ENCODE results near the gene SUCLG2. TPM values are rescaled to one million over a fixed set of nuclear protein-coding genes. Genes with fewer than 3 reads are reported as not detected.
A peak's percentile ranks its signal among the peaks of the same experiment; 100 is the strongest.
"Not testable (repeated sequence)": the region's sequence is repeated elsewhere in the genome, so short reads cannot be mapped to it uniquely, and the experiment has no call there.

Gene SUCLG2
- total RNA-seq, 1 donor from 2014 or later: 94.1 TPM

- intact Hi-C loops (cut with DNase I): no loop called here
- DNase-seq: no peak
- no peak for ATAC-seq (ENCODE audit: poor library complexity)
These were observed 73.9 kb downstream of the SUCLG2 start for GRCh38 chr3:67580430-67581000.

- ATAC-seq (ENCODE audit: poor library complexity): no peak
- intact Hi-C loops (cut with DNase I): no loop called here
- DNase-seq: no peak
These were observed 76.0 kb downstream of the SUCLG2 start for GRCh38 chr3:67578416-67578815.

GRCh38 chr3:67576441-67576840, 78.0 kb downstream of the SUCLG2 start:
- intact Hi-C loops (cut with DNase I): no loop called here
- no peak for DNase-seq

GRCh38 chr3:67569324-67569723, 85.1 kb downstream of the SUCLG2 start:
- no peak for ATAC-seq (ENCODE audit: poor library complexity)
- no peak for DNase-seq
- intact Hi-C loops (cut with DNase I): no loop called here

More at GRCh38 chr3:67576441-67576840, 78.0 kb downstream of the SUCLG2 start:
- ATAC-seq (ENCODE audit: poor library complexity): no peak

- no peak for DNase-seq
- no peak for ATAC-seq (ENCODE audit: poor library complexity)
- intact Hi-C loops (cut with DNase I): no loop called here
These were observed 86.5 kb downstream of the SUCLG2 start for GRCh38 chr3:67567893-67568292.

GRCh38 chr3:67564973-67565372, 89.4 kb downstream of the SUCLG2 start:
- ATAC-seq (ENCODE audit: poor library complexity) (no peak), DNase-seq (no peak)
- intact Hi-C loops (cut with DNase I): no loop called here

- ATAC-seq (ENCODE audit: poor library complexity) (no peak), DNase-seq (no peak)
- intact Hi-C loops (cut with DNase I): no loop called here
These were observed 90.4 kb downstream of the SUCLG2 start for GRCh38 chr3:67564008-67564407.

GRCh38 chr3:67561667-67562394, 92.6 kb downstream of the SUCLG2 start:
- intact Hi-C loops (cut with DNase I): no loop called here
- ATAC-seq (ENCODE audit: poor library complexity) (no peak), DNase-seq (no peak)

- ATAC-seq (ENCODE audit: poor library complexity): no peak
- intact Hi-C loops (cut with DNase I): no loop called here
- DNase-seq: no peak
These were observed 93.1 kb downstream of the SUCLG2 start for GRCh38 chr3:67561266-67561665.

GRCh38 chr3:67559029-67559605, 95.3 kb downstream of the SUCLG2 start:
- ATAC-seq (ENCODE audit: poor library complexity) (no peak), DNase-seq (no peak)
- intact Hi-C loops (cut with DNase I): no loop called here

- DNase-seq (no peak), ATAC-seq (ENCODE audit: poor library complexity) (peak; percentile 12)
- intact Hi-C loops (cut with DNase I): no loop called here
These were observed 96.0 kb downstream of the SUCLG2 start for GRCh38 chr3:67558426-67558825.

GRCh38 chr3:67557848-67558355, 96.5 kb downstream of the SUCLG2 start:
- no peak for DNase-seq
- ATAC-seq (ENCODE audit: poor library complexity): no peak
- intact Hi-C loops (cut with DNase I): no loop called here

- ATAC-seq (ENCODE audit: poor library complexity): no peak
These were observed 102.9 kb downstream of the SUCLG2 start for GRCh38 chr3:67551361-67552016.

GRCh38 chr3:67550541-67550940, 103.9 kb downstream of the SUCLG2 start:
- ATAC-seq (ENCODE audit: poor library complexity): no peak

More at GRCh38 chr3:67551361-67552016, 102.9 kb downstream of the SUCLG2 start:
- no peak for DNase-seq
- intact Hi-C loops (cut with DNase I): no loop called here

GRCh38 chr3:67542502-67543250, 111.7 kb downstream of the SUCLG2 start:
- ATAC-seq (ENCODE audit: poor library complexity); DNase-seq; intact Hi-C loops (cut with DNase I): not testable (repeated sequence)

More at GRCh38 chr3:67550541-67550940, 103.9 kb downstream of the SUCLG2 start:
- intact Hi-C loops (cut with DNase I): no loop called here
- no peak for DNase-seq

GRCh38 chr3:67540198-67540894, 114.1 kb downstream of the SUCLG2 start:
- intact Hi-C loops (cut with DNase I): no loop called here
- DNase-seq: no peak
- ATAC-seq (ENCODE audit: poor library complexity): no peak

GRCh38 chr3:67537203-67537602, 117.2 kb downstream of the SUCLG2 start:
- intact Hi-C loops (cut with DNase I); ATAC-seq (ENCODE audit: poor library complexity); DNase-seq: not testable (repeated sequence)

- intact Hi-C loops (cut with DNase I): no loop called here
- no peak for DNase-seq
- ATAC-seq (ENCODE audit: poor library complexity): no peak
These were observed 119.4 kb downstream of the SUCLG2 start for GRCh38 chr3:67535006-67535405.

All from Right ventricle myocardium superior (tissue), 1 donor.